GM21360 (cell line): ENCODE data around the gene KLF15.

Experiments
- ATAC-seq: cut with Tn5 transposase; IDR thresholded peaks from one replicate; pipeline ENCODE4 v1.9.1; 2021; ENCODE audit warnings: mild to moderate bottlenecking, moderate library complexity; ENCODE audit not compliant: unreplicated experiment

The KLF15 gene

DNA sequence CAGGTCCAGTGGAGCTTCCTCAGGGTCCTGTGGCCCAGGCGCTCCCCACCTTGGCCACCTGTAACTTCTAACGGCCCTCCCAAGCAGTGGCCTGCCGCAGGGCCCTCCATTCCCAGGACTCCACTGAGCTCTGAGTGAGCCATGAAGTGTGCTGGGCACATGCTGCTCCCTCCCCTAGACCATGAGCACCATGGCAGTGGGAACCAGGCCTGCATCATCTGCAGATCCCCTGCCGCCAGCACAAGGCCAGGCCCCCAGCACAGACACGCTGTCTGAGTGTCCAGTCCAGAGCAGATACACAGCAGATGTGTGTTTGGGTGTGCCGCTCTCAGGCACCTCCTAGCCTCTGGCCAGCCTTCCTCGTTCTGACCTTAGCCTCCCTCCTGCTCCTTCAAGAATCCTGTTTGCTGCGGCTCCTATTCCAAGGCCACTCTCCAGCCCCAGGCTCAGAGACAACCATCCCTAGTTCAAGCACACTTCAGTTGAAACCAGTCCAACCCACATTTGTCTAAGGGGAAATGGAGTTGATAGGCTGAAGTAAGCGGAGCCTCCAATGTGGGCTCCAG lies 7.0 kb upstream of the KLF15 start:
- no peak for ATAC-seq

DNA sequence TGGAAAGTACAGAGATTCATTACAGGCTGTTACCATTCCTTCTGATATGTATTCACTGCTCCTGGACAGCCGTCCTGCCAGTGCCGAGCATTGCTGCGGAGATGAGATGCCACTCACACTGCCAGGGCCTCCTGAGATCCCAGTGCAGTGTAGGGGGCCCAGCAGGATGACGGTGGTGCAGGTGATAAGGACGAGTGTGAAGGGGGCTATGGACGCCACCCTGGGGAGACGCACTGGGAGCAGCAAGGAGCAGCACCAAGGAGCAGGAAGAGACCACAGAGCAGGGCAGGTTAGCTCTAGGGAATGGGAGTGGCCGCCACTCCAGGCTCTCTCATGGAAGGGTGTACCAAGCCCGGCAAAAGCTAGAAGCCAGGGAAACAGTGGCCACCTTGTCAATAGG lies 4.0 kb upstream of the KLF15 start:
- ATAC-seq, result no peak

DNA sequence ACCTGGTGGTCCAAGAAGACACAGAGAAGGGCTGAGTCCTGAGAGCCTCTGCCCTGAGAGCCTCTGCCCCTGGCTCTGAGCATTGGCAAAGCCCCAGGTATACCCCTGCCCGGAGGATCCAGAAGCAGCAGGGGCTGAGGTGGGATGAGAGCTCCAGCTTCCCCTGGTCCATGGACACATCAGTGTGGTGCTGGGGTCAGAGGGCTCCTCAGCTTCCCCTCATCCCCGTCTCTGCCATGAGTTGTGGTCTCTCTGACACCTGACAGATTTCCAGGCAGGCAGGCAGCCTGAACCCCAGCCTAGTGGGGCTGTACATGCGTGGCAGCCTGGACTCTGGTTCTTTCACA lies 3.5 kb upstream of the KLF15 start:
- ATAC-seq, result no peak

DNA sequence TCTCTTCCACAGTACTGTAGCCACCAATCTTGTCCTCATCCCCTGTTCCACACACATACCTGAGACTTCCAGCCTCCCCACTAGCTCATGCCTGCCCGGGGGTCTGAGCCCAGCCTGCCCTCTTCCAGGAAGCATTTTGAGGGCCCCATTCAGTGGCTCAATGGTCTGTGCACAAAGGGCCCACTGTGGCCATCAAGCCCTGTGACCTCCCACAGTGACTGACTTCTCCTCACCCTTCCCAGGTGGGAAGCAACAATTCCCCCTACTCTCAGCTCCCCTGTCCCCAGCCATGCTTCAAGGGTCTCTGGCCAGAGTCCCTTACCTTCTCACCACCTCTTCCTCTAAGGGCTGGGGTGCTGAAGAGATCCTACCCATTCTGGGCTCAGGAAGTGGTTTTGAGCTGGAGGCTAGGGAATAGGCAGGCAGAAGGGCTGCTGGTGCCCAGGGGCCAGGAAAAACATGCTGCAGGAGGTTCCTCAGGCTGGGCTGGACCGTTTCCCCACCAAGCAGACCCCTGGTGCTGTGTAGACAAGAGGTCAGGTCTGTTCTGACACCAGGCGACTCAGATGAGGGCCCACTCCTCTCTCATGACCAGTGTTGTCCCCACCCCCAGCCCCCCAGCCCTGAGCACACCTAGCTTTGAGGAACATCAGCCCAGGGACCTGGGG lies 3.0 kb upstream of the KLF15 start:
- ATAC-seq, result no peak

DNA sequence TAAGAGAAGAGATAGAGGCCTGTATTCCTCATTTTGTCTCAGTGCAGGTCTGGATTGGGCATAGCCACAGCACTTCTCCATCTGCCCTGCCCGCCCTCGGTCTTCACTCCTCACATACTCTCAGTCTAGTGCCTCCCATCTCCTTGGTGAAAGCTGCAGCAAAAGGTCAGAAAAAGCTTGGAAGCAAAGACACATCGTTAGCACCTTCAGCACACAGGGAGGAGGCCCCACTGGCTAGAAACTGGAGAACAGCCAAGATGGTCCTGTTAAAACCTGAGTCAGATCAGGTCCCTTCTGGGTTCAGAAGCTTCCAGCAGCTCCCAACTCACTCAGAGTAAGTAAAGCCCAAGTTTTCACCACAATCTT lies 1.6 kb upstream of the KLF15 start:
- no peak for ATAC-seq

DNA sequence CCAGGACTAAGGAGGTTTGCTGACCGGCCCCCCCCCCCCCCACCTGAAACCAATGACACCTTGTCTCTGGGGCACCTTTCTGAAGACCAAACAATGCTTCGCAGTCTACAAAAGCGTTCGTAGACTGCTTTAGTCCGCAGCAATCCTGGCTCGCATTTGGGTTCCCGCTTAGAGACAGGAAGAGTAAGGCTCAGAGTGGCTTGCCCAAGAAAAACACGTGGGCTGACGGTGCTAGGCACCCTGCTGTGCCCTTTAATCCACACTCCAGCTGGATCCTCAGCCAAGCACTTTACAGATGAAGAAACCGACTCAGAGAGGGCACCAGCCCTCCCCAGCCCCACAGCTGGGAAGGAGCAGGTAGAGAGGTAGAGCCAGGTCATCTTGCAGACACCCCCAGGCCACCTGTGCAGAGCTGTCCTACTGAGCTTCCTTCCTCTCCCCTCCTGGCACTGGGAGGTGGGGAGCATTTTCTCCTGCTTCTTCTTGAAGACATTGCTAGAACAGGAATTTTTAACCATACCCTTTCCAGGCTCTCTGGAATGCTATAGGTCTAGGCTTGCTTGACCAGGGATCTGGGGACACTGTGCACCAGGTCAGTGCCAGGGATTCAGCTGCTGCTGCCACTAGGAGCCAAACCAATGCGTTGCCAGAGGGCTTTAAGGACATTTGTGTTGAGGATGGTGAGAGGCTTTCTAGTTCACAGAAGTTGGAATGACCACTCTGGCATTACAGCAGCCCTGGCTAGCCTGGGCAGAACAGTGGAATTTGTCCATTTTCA lies 1.0 kb upstream of the KLF15 start:
- no peak for ATAC-seq

DNA sequence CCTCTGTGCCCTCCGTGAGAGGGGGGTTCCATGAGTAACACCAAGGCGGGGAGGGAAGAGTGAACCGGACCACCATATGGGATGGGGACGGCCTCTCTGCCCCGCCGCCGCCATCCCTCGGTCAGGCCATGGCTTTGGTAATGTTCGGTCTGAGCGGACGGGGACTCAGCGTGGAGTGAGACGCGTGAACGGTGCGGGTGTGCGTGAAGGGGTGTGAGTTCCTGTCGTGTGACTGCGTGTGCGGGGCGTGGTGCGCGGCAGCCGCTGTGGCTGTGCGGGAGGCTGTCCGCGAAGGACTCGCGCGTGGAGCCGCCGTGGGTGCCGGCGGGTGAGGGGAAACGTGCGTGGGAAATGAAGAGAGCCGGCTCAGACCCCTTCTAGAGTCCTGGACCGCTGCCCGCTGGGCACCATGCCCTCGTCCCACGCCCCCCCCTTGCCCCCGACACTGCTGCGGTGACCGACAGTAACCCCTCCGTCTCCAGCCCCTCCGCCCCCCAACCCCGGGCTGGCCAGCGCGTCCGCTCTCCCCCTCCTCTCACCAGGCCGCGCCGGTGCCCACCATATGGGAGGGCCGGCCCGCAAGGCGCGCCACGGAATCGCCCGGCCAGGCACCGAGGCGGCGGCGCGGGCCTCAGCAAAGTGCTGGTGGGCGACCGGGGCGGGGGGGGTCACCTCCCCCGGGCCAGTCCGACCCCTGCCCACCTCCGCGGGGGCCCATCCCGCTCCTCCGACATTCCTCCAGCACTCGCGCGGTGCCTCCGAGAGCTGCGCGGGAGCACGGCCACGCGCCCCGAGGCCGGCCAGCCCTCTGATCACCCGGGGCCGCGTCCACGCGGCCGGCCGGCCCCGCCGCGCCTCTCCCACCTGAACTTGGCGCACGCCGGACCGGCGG lies 589 bp downstream of the KLF15 start:
- ATAC-seq, result no peak

DNA sequence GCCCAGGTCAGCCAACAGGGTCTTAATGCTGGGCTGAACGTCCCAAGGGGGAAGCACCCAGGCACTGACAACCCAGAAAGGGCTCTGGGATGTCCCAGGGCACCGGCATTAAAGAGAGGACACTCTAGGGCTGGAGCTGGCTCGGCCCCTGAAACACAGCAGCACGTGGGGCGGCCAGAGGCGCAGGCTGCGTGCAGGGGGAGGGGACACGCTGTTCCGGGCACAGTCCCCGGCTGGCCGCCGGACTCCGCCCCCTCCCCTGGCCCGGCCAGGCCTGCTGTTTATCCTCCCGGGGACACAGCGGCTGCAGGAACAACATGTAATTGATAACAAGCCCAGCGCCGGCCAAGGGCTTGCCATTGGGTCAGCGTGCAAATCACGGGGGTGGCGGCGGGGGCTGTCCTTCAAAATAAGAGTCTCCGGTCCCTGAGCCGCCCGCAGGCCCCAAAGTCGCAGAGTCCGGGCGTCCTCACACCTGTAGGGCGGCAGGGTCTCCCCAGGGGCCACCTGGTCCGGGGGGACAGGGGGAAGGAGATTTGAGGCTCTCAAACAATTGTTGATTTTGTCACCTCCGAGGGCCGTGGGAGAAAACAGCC lies 1.3 kb downstream of the KLF15 start:
- ATAC-seq, result no peak

DNA sequence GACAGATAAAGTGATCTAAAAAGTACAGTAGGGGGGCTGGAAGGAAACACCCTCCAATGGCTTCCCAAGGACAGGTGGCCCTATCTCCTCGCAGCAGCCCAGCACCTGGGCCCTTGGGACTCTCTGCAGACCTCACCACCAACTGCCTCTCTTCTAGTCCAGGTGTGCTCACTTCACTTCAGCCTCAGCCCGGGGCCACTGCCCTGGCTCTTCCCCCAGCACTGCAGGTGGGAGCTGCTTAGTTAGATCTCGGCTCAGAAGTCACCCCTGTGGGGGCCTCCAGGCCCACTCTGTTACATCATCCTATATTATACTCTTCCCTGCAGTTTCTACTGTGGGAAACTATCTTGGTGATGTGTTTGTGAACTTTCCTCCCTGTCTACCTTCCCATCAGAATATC lies 2.0 kb downstream of the KLF15 start:
- no peak for ATAC-seq

DNA sequence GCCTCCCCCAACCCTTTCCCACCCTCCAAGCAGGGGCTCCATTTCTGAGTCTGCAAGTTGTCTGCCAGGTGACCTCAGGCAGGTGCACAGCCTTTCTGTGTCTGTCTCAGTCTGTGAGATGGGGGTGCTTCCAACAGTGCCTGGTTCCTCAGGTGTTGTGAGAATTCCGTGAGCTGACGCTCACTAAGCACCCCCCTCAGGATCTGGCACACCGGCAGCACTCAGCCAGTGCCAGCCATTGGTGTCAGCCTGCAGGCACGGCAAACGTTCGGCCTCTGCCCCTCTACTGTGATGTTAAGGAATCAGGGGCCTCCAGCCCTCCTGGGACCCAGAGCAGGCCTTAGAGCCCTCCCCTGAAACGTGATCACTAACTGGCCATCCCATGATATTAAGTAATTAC lies 2.4 kb downstream of the KLF15 start:
- no peak for ATAC-seq

DNA sequence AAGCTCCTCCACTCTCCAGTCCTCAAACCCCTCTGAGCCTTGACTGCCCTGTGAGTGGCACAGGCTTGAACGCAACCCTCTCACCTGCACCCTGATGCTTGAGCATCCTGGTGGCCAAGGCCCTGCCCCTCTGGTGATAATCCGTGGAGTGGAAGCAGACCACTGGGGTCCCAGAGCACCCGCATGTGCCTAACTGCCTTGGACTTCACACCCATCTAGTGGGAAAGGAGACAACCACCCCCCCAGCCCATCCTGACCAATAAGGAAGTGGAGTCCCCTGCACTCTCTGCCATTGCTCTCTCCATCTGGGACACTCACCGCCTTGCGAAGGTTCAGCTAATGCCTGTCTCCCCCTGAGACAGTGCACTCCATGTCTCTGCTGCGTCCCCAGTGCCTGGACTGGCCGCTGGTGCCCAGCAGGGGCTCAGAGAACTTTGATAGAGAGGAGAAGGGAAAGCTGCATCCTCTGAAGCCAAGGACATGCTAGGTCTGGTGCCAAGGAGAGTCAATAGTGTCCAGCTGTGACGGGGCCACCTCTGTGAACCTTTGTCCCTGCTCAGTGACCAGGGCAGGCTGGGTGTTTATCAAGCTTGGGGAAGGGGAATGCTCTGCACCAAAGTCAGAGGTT lies 3.4 kb downstream of the KLF15 start:
- no peak for ATAC-seq

DNA sequence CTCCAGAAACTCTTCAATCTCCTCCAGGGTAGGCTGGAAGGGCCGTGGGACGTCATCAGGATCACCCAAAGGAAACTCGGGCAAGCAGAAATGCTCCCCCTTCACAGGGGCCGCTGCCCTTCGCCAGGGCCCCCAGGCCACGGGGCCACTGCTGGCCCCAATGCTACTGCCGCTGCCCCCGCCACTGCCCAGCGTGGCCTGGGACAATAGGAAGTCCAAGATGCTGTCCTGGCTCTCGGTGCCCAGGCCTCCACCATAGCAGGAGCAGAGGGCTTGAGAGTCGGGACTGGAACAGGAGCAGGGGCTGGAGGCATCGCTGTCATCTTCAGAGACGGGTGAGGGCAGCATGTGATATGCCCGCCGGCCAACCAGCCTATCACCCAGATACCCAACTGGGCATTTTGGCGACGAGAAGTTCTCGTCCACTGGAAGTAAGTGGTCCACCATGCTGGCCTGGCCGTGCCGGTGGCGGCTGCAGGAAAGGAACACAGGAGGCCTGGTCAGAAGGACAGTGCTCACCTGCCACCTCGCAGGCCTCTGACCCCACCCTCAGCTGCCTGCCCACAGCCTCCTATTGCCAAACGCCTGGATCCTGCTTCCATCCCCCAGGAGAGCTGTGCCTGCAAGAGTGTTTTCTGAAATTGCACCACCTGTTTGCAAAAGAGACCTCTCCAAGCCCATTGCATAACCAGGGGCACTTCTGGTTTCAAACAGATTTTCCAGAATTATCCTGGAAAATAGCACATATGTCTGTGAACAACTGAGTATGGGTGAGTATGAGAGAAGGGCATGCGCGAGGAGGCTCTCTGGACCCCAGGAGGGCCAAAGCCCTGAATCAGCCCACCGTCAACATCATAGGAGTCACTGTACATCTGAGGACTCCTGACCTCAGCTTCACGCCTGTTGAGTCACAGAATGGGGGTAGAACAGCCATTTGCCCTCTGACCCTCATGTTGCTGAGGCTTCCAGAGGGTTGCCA lies 4.4 kb downstream of the KLF15 start:
- no peak for ATAC-seq

DNA sequence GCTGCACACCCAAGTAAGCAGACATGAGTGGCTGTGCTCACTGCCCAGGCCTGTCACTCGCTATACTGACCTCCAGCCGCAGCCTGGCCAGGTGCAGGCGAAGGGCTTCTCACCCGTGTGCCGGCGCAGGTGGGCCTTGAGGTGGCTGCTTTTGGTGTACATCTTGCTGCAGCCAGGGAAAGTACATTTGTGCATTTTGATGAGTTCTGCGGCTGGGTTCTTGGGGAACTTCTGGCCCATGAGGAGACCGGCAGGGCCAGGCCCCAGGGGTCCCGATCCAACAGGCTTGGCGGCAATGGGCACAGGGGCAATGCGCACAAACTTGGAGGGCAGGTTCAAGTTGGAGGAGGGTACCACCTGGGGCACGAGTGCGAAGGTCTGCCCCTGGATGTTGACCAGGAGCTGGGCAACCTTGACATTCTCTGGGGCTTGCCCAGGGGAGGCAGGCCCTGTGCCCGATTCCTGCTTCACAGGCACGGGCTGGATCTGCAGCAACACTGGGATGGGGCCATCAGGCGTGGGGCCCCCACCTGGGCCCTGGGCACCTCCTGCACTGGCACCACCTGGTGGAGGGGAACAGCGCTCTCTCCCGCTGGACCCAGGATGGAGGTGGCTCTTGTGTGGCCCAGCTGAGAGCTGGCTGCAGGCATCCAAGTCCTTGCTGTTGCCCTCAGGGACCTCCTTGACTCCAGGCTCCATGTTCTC lies 5.3 kb downstream of the KLF15 start:
- no peak for ATAC-seq

DNA sequence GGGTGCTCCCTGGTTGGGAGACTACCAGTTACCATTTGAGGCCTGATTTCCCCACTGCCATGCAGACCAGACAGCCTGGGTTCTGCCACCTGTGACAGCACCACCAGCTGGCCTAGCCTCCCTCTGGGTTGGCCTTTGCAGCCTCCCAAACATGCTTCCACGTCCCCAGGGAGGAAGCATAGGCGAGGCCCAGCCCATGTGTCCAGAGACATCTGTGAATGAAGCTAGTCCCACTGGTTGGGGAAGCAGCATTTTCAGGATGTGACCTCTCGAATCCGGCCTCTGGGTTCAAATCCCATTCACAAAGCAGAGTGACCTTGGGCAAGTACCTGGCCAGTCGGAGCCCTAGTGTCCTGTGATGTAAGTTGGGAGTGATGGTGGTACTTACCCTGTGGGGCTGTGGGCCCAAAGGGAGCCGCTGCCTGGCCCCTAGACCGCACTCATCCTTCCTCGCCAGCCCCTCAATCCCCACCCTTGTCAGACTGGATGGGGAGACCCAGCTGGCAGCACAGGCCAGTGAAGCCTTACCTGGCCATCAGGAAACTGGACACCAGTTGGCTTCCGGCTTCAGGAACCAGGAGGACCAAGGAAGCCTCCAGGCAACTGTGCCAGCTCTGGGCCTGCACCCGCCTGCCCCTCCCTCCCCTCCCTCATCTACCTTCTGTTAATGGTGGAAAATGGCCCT lies 6.0 kb downstream of the KLF15 start:
- no peak for ATAC-seq

DNA sequence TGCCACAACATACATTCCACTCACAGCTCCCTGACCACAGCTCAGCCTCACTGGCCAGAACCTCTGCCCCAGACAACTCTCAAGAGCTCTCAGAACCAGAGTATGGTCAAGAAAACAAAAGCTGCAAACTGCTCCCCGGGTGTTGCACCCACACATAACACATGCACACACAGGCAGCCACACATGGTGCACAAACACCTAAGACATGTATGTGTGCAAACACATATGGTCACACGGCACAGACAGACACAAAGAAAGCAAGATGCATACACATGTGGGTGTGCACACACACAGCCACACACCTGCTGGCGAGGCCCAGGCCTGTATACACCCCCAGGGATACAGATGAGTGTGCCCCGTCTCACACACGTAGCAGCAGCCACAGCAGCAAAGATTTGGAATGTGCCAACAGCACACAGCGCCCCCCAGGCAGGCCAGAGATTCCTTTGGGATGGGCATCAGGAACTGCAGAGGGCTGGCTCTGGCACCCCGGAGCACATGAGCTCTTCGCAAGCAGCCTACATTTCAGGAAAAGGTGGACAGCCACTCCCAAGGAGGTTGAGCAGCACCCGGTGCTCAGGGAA lies 6.6 kb downstream of the KLF15 start:
- ATAC-seq, result no peak

DNA sequence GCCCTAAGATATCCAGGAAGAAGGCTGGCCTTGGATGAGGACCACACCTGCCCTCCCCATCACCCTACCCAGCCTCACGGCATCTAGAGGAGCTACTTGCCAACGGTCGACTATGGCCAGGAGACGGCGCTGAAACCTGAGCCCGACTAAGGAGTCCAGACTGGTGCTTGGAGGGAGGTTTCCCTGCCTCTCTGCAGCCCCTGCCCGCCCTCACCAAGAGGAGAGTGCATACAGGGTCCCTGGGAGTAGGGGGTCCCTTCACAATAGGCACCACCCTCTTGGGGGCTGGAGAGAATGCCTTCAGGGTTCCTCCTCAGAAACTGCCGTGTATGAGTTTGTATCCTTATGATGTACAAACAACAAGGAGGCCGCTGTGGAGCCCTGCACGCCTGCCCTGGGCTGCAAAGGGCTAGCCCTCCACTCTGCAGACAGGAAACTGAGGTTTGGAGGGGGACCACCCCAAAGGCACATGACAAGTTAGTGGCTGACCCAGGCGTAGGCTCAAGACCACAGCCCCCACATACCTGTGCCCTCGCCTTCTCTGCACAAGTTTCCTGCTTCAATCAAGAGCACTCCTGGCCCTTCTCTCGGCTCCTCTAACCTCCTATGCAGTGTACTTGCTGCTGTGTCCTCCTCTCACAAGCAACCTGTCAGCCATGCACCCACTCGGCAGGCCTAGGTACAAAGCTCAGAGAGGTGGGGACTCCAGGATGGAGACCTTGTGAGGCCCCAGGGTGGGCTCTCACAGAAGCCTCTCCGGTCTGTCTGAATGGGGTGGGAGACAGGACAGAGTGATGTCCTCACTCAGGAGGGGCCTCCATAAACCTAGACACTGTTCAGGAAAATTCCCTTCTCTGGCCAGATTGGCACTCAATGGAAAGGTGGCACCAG lies 7.4 kb downstream of the KLF15 start:
- ATAC-seq, result no peak

DNA sequence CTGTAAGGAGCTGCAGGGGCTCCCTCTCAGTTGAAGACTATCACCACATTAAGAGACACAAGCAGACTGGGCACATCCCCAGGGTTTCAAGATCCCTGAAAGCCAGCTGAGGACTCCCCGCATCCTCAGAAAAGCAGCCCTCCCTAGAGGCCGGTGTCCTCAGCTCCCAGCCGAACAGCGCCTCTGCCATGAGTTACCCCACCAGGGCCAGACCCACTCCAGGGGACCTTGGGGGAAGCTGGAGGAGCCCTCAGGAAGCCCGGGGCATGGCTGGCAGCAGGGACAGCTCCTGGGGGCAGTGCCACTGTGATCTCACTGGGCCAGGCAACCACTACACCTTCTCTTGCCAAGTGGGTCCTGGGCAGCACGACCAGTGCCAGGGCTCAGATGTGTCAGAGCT lies 8.1 kb downstream of the KLF15 start:
- ATAC-seq, result no peak
